T47D (cell line): Measurements from ENCODE around the gene HORMAD2.
A peak's percentile ranks its signal among the peaks of the same experiment; 100 is the strongest.
"Not testable (repeated sequence)": the region's sequence is repeated elsewhere in the genome, so short reads cannot be mapped to it uniquely, and the experiment has no call there.

Source experiments
- DNase-seq, 2 experiments: peaks; one replicate each; pipeline versions ENCODE4 v3.0.0 to v3.0.0-alpha.2; 2011 to 2012; ENCODE audit warnings: low read depth in 1 of 2, low spot score in 1 of 2
- JUND ChIP-seq: IDR thresholded peaks from 2 replicates; pipeline ENCODE4 v1.6.1; 2012; ENCODE audit warnings: low read depth
- in situ Hi-C: cut with HindIII; loops from 2 replicates; pipeline ENCODE4 v1.10.0; 2016; ENCODE audit warnings: low sequenced_read_pairs, low pct_unique_long_range_greater_than_20kb

HORMAD2 gene

DNA sequence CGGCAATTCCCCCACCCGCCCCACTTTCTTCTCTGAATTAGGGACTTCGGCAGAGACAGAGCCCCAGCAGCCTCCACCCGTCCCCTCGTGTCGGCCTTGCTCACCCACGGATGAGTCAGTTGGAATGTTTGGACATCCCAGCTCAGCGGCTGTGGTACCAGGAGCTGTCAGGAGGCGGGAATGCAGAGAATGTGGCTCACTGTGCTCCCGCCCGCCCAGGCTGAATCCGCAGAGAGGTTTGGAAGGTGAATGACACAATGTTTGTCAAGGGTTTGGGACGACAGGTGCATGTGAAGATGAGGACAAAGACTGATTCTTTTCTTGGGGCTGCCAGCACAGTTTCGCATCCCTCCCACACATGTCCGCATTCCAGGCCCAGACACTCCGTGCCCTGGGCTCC is 126.7 kb downstream of the HORMAD2 start:
- in situ Hi-C loops, result no loop called here
- TF ChIP-seq JUND, result no peak
- DNase-seq, result peak; percentile 45 to 80

DNA sequence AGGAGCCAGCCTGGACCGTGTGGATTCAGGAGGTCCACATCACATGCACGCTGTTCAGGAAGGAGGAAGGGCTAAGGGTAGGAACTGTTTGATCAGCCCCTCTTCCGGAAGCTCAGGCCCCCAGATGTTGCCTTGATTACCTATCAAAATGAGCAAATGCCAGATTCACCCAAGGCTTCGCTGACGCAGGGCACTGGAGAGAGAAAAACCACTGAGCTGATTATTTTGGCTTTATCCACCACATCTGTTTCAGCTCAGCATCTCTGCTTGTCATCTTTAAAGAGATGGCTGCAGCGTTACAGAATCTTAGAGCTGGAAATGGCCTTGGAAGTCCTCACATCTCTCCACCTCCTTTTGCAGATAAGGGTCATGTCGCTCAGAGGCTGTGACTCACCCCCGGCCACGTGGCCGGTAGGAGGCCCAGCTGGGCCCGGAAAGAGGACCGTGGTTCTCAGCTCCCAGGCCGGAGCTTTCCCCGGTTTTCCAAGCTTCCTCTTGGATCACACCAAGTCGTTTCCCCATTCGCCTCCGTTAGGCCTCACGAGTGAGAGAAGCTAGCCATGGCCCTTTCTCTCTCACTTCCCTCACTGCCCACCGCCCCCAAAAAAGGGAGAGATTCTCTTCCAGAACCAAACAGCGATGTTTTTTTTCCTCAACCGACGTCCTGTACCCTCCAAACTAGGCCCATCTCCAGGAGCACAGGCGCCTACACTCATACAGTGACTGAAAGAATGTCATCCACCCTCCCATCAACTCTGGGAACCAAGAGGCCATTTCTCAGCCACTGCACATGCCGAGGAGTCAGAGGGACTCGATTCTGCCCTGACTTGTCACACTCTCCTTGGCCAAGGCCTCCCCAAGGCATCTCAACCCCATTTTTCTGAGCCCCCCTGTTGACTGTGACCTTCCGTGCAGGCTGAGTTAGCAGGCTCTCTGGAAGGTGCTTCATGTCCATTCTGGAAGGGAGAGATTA is 128.7 kb downstream of the HORMAD2 start:
- in situ Hi-C loops, result no loop called here
- TF ChIP-seq JUND, result no peak
- DNase-seq, result no peak

DNA sequence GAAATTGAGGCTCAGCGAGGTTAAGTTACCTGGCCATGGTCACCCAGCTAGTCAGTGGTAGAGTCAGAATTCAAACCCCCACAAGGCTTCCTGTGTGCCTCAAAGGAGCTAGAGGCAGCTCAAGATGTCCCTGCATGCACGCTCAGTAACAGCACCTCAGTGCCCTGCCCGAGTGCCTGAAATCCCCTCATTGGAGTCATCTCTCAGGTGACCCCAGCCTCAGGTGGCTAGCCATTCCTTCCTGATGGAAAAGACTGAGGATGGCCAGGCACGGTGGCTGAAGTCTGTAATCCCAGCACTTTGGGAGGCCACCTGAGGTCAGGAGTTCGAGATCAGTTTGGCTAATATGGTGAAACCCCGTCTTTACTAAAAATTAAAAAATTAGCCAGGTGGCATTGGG is 129.4 kb downstream of the HORMAD2 start:
- DNase-seq, result no peak
- in situ Hi-C loops, result no loop called here

DNA sequence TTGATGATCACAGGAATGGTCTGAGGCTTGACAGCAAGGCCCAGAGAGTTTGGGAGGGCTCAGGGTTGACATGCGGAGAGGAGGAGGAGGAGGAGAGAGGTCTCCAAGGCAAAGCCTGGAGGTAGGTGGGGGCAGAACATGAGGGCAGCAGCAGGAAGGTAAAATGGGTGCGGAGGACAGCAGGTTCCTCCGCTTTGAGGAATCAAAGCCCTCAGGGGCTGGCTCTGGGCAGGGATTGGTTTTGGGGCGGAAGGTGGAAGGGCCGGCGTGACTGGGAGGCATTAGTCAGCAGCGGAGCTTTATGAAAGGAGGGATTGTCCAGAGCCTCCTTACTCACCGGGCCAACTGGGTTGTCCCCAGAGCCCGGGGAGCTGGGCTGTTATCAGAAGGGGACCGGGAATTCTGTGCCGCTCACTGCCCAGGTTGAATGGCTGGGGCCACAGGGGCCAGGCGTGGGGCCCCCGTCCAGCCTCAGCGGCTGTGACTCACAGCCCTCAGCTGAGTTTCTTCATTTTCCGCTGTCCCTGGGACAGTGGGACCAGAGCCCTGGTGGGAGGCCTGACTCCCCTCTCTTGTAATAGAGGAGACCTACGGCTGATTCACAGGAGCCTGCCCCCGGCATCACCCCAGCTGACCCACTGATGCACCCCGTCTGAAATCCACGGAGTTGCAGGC is 130.1 kb downstream of the HORMAD2 start:
- in situ Hi-C loops, result no loop called here
- no peak for TF ChIP-seq JUND
- DNase-seq, result peak in 1 of 2 experiments; percentile 35

More for the DNA sequence above, 129.4 kb downstream of the HORMAD2 start:
- TF ChIP-seq JUND, result no peak

DNA sequence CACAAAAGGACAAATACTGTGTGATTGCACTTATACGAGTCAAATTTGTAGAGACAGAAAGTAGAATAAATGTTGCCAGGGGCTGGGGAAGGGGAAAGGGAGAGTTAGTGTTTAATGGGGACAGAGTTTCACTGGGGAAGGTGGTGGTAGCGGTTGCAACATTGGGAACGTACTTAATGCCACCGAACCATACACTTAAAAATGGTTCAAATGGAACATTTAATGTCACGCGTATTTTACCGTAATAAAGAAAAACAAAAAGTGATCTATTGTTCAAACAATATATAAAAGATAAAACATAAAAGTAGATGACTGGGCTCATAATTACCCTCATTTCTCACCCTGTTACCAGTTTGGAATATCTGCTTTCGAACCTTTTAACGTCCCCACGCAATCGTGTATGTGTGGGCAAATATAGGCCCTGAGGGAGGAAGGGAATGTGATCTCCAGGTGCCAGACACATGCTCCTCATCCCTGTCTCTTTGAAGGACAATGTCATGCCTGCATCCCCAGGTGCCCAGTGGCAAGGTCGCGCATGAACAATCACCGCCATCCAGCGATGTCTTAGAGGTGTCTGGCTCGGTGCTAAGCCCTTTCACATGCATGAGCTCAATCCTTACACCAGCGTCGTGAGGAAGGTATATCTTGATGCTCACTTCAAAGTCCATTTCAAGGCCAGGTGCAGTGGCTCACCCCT is 131.0 kb downstream of the HORMAD2 start:
- in situ Hi-C loops, result no loop called here
- DNase-seq, result no peak
- no peak for TF ChIP-seq JUND

DNA sequence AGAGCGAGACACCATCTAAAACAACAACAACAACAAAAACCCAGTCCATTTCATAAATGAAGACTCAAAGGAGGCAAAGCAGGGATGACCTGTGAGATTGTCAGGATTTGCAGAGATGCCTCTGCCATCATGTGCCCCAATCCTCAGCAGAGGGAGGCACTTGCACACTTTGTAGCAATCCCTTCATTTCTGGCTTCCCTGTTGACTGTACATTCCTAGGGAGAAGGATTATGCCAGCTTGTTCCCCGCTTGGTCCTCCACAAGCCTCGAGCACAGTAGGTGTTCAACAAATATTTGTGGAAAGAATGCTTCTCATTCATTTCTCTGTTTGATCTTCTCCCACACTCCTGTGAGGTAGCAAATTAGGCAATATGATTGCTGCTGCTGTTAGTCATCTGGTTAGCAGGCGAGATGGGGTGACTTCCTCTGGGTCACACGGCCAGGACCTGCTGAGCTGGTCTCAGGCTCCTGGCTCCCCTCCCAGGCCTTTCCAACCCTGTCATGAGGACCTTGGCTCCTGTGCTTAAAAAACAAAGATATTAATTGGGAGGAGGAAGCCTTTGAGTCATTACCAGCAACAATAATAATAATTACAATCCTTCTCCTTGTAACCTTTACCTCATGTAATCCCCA is 132.2 kb downstream of the HORMAD2 start:
- in situ Hi-C loops, result no loop called here
- TF ChIP-seq JUND, result no peak; the same call in 1 of the 2 replicates
- peak in 1 of 2 experiments; percentile 88 for DNase-seq

DNA sequence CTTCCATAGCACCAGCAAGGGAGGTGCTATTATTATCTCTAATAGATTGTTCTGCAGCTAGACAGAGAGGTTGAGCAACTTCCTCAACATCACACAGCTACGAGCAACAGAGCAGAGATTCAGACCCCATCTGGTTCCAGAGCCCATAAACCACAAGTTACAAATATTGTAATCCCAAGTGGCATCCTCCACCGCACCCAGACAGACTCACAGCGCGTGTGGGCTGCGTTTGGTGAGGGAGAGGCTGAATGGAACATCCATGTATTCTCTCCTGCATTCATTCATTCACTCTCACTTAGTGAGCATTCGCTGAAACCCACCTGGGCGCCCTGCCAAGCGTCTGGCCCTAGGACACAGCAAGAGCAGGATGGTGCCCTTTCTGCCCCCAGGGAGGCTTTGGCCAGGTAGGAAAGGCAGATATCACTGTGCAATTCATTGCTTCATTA is 132.8 kb downstream of the HORMAD2 start:
- TF ChIP-seq JUND, result no peak
- in situ Hi-C loops, result no loop called here
- DNase-seq, result no peak

DNA sequence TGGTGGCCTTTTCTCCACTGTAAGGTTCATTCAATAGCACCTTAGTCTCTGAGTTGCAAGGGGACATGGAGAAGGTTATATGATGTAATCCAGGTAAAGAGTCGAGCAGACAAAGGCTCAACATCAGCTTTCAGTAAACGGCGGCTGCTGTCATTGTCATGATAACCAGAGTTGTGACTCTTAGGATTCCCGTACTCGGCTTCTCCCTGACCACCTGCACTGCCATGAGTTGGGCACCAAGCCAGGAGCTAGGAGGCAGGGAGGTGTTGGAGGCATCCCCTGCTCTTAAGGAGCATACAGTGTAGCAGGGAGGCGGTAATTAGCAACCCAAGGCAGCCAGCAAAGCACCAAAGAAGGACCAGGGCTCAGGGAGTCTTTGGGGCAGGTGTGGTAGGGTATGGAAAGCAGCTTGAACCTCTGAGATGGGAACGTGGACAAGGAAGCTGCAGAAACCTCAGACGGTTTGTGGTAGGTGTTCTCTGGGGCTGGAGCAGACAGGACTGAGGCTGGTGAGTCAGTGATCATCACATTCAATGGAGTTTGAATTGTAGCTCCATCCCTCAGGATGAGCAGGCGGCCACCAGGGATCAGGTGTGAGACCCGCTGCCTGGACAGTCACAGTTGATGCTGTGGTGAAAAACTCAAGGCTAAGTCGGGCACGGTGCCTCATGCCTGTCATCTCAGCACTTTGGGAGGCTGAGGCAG is 134.6 kb downstream of the HORMAD2 start:
- no peak for TF ChIP-seq JUND
- no peak for DNase-seq
- in situ Hi-C loops, result no loop called here

DNA sequence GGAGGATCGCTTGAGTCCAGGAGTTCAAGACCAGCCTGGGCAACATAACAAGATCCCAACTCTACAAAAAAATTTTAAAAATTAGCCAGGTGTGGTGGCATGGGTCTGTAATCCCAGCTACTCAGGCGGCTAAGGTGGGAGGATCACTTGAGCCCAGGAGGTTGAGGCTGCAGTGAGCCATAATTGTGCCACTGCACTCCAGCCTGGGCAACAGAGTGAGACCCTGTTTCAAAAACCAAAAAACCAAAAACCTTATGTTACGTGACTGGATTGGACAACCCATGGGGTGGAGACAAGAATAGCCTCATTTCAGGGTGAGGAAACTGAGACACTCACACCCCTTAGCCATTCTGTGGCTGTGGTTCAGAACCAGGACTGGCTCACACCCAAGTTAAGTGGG is 136.0 kb downstream of the HORMAD2 start:
- in situ Hi-C loops, DNase-seq: not testable (repeated sequence)

DNA sequence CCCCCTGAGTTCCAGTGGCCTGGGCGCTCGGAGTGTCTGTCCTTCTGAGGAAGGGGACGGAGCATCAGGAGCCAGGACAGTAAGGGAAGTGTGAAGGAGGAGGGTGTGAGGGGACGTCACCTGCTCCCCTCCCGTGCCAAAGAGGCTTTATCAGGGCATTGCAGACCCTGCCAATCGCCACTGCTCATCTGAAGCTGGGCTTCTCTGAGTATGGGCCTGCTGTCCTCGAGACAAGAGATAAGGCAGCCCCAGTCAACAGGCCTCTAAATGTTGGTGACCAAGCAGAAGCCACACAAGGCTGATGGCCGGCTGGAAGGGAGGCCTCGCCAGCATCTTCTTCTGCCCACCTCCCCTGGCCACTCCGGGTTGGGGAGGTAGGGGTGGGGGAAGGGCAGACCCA is 136.4 kb downstream of the HORMAD2 start:
- in situ Hi-C loops, result no loop called here
- DNase-seq, result no peak
- no peak for TF ChIP-seq JUND

DNA sequence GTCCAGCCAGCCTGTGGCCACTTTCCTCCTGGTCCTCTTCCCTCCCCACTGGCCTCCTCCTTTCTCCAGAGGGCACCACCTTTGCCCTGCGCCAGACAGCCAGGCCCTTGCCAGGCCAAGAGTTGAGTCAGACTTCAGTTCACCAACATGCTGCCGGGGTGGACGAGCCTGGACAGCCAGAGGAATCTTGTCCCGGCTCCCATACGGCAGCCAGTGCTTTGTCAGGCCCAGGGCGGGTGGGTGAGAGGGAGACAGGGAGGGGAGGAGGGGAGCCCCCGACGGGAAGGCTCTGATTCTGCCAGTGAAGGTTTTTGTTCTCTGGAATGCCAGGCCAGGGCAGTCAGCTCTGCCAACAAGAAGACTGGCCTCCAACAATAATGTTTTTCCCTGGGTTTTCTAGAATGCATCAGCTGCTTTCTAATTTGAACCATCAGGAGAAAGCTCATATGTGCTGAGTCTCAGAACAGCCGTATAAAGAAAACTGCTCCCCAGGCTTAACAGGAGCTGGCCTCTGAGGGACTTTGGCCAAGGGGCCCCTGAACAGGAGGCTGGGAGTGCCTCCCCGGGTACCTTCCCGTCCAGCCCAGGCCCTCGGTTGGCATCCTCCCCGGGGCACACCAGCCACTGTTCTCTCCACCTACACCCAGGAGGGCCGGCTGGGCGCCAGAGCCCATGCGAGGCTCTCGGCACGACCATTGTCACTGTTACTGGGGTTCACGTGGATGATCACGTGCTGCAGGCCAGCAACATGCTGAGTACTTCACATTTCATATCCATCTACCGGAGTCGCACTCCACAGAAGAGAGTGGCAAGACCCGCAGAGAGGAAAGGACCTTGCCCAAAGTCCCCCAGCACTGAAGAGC is 137.7 kb downstream of the HORMAD2 start:
- DNase-seq, result no peak
- in situ Hi-C loops, result no loop called here
- TF ChIP-seq JUND, result no peak
